K562 (cell line): ENCODE data around the gene KRT80. TPM values are rescaled to one million over a fixed set of nuclear protein-coding genes. Genes with fewer than 3 reads are reported as not detected.

ENCODE experiments used
- ATAC-seq: fragments of 200-7000 bp; cut with Tn5 transposase; 3 replicates; pipeline ENCODE4 v1.9.1; 2020; ENCODE audit warnings: moderate library complexity
- BruUV-seq: library from RNA; stranded (reverse); fragments of 400-500 nt; replicated peaks from 2 replicates; lab custom pipeline; 2021; lab: Mats Ljungman, UMichigan
- CTCF ChIA-PET: fragments of 300-600 bp; formaldehyde crosslinking; extraction: SDS; loops from one replicate; lab custom pipeline; 2021; ENCODE audit warnings: low intra/inter-chr PET ratio; lab: Yijun Ruan, JAX
- POLR2A ChIA-PET: fragments of 300-600, 350-650 bp; sonication (Branson Sonifier 250); formaldehyde crosslinking; extraction: SDS; loops from one replicate; lab custom pipeline; 2021; ENCODE audit warnings: antibody characterized with exemption, inconsistent platforms; lab: Yijun Ruan, JAX
- DNase-seq, 4 experiments: peaks; one replicate each; pipeline versions ENCODE4 v3.0.0 to v3.0.0-alpha.2; 2011 to 2018; ENCODE audit warnings: low spot score in 3 of 4, mixed read lengths in 3 of 4; ENCODE audit errors: extremely low read depth in 1 of 4
- FAIRE-seq: peaks from 2 replicates; lab custom pipeline; 2011; peaks lifted over from hg19 to GRCh38; lab: Jason Lieb, UNC
- H2AFZ ChIP-seq: 2 replicates; pipeline ENCODE4 v1.6.0; 2011; ENCODE audit warnings: low read depth, low read length, control low read depth, inconsistent platforms
- H3K27ac ChIP-seq: fragments of 200-600 bp; 3 replicates; pipeline ENCODE4 v1.8.0; 2011; ENCODE audit warnings: low read depth, mild to moderate bottlenecking, control low read depth, inconsistent platforms, low read length, moderate library complexity, mixed read lengths; ENCODE audit errors: extremely low read depth
- H3K27me3 ChIP-seq, 2 experiments: fragments of 300-600 bp in 1 of 2; 2 replicates in 1 of 2; 3 replicates in 1 of 2; pipeline versions ENCODE4 v1.6.0 to v1.8.0; 2011; ENCODE audit warnings: inconsistent platforms in 2 of 2, low read length in 2 of 2, mild to moderate bottlenecking in 1 of 2, mixed read lengths in 1 of 2, moderate library complexity in 1 of 2; ENCODE audit not compliant: control insufficient read depth in 2 of 2, insufficient read depth in 2 of 2
- H3K36me3 ChIP-seq: fragments of 300-600 bp; 3 replicates; pipeline ENCODE4 v1.8.0; 2011; ENCODE audit warnings: mild to moderate bottlenecking, low read length, inconsistent platforms; ENCODE audit not compliant: control insufficient read depth, insufficient read depth
- H3K4me1 ChIP-seq, 2 experiments: fragments of 200-600 bp in 1 of 2; replicated peaks in 1 of 2; 2 replicates in 1 of 2; 3 replicates in 1 of 2; pipeline versions ENCODE4 v1.5.1 to v1.8.0; 2011; ENCODE audit warnings: inconsistent platforms in 2 of 2, low read length in 2 of 2, mild to moderate bottlenecking in 1 of 2, mixed read lengths in 1 of 2, moderate library complexity in 1 of 2; ENCODE audit not compliant: control insufficient read depth in 2 of 2, insufficient read depth in 2 of 2
- H3K4me2 ChIP-seq: 2 replicates; pipeline ENCODE4 v1.6.1; 2011; ENCODE audit warnings: low read length, control low read depth, inconsistent platforms, mixed read lengths; ENCODE audit not compliant: insufficient read depth
- H3K4me3 ChIP-seq: fragments of 200-600 bp; sonication (generic), shearing (Covaris generic); 2 replicates; pipeline ENCODE4 v1.5.1; 2016; ENCODE audit warnings: control low read depth, inconsistent platforms
- H3K79me2 ChIP-seq: fragments of 200-600 bp; 3 replicates; pipeline ENCODE4 v1.8.0; 2011; ENCODE audit warnings: low read length, inconsistent platforms; ENCODE audit not compliant: control insufficient read depth, insufficient read depth
- H3K9ac ChIP-seq, 2 experiments: 2 replicates each; pipeline versions ENCODE4 v1.6.0 to v1.6.1; 2011; ENCODE audit warnings: low read depth in 2 of 2, low read length in 2 of 2, control low read depth in 1 of 2, inconsistent platforms in 1 of 2, mild to moderate bottlenecking in 1 of 2, mixed read lengths in 1 of 2; ENCODE audit not compliant: insufficient read depth in 1 of 2
- H3K9me1 ChIP-seq: one replicate; pipeline ENCODE4 v1.6.0; 2011; ENCODE audit warnings: inconsistent platforms, mild to moderate bottlenecking, low read length, moderate library complexity; ENCODE audit not compliant: control insufficient read depth, insufficient read depth
- H3K9me3 ChIP-seq: replicated peaks from 2 replicates; pipeline ENCODE4 v1.5.1; 2011; ENCODE audit warnings: low read depth, low read length, inconsistent platforms; ENCODE audit not compliant: control insufficient read depth, insufficient read depth
- H4K20me1 ChIP-seq: replicated peaks from 2 replicates; pipeline ENCODE4 v1.6.1; 2011; ENCODE audit warnings: low read length, inconsistent platforms, mixed read lengths; ENCODE audit not compliant: control insufficient read depth, insufficient read depth
- CBX3 ChIP-seq, 2 experiments: IDR thresholded peaks; 1 replicate in 1 of 2; 2 replicates in 1 of 2; pipeline ENCODE4 v1.6.1; 2012; ENCODE audit warnings: inconsistent platforms in 2 of 2, low read length in 2 of 2, borderline replicate concordance in 1 of 2, control low read depth in 1 of 2
- PHF21A ChIP-seq: fragments of 450-650 bp; IDR thresholded peaks from 2 replicates; pipeline ENCODE4 v1.6.1; 2017; ENCODE audit warnings: low read depth, borderline replicate concordance
- U2AF1 ChIP-seq: fragments of 200-400 bp; formaldehyde crosslinking; optimal IDR thresholded peaks from 2 replicates; pipeline ENCODE3; 2017; ENCODE audit warnings: mild to moderate bottlenecking, low read depth, low read length, moderate library complexity
- WGBS: fragments of 100-300 bp; shearing (Covaris generic); methylation state at CpG from one replicate; pipeline ENCODE4 v1.1.6; 2016; ENCODE audit warnings: low coverage, mixed read lengths; ENCODE audit not compliant: insufficient coverage; ENCODE audit errors: missing lambda C conversion rate; 5-methylcytosine and 5-hydroxymethylcytosine counted together
- in situ Hi-C: fragments of 300-500 bp; cut with MboI; formaldehyde crosslinking; loops from 4 replicates; pipeline ENCODE4 v1.15.0; 2018; ENCODE audit warnings: inconsistent platforms, mixed read lengths
- intact Hi-C: fragments of 100-400 bp; cut with micrococcal nuclease; formaldehyde crosslinking; loops from 2 replicates; pipeline ENCODE4 v1.14.2; 2022
- polyA plus RNA-seq, 8 experiments: library from polyadenylated mRNA; depleted of rRNA in 4 of 8; stranded (reverse) in 5 of 8; unstranded in 3 of 8; fragments of >200 nt; fragmentation: Nextera tagmentation in 2 of 8; fragmentation: Illumina TruSeq in 1 of 8; extraction: Ambion mirVana in 2 of 8; extraction: Trizol in 1 of 8; gene quantifications; 2 replicates each; pipeline versions ENCODE4 v1.2.1 to v1.2.3, GENCODE V29; 2011 to 2014; ENCODE audit warnings: inconsistent platforms in 1 of 8, missing spikeins in 1 of 8
- total RNA-seq, 7 experiments: library from RNA; depleted of rRNA in 6 of 7; stranded (reverse); fragments of >200 nt in 6 of 7; fragmentation: Illumina TruSeq in 2 of 7; extraction: Trizol in 2 of 7; gene quantifications; 2 replicates each; pipeline versions ENCODE4 v1.2.1 to v1.2.3, GENCODE V29; 2011 to 2021; ENCODE audit warnings: low replicate concordance in 1 of 7
- TF ChIP-seq, protein P1 (sequence below), 2 experiments: fragments of 450-650 bp; IDR thresholded peaks; 2 replicates each; pipeline ENCODE4 v1.6.1; 2018; ENCODE audit warnings: mild to moderate bottlenecking in 2 of 2, low read depth in 1 of 2; ENCODE audit not compliant: partially characterized antibody in 2 of 2

The KRT80 gene
- total and polyA plus RNA-seq, 9 of the 15 experiments (the other 6 are each of a cell fraction or from before 2014, with no cell fraction given) = not detected

DNA sequence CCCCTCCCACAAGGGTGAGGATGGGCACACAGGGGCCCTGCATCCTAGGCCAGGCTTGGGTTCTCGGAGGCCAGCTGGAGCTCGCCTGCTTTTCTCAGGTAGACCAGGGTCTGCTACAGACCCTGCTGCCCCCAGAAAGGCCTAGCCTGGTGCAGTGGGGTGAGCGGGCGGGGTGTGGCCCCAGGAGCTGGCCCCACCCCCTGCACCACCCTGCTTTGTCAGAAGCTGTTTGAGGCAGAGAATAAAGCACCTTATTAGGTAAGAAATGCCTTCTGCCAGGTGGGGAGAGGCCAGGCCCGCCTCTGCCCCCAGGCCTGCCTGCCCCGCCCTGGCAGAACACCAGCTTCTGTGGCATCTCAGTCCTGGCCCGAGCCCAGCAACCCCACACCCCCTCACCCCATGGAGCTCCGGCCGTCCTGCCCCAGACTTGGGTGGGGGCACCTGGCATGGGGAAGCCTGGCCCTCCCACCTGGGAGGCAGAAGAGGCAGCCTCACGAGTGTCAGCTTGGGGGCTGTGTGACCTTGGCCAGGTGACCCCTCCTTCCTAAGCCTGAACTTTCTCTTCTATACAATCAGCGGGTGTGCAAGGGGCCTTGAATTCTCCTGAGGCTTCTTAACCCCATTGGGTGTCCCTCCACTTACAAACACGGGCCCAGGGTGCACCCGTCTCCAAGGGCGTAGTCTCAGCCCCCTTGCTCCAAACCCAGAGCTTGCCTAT lies 43.2 kb downstream of the KRT80 start (continued):
- TF ChIP-seq CBX3 (IDR thresholded peaks at IDR 0.05; ENCODE audit: borderline replicate concordance in 1 of 2, low read length in 2 of 2) (no peak), U2AF1 (no peak), PHF21A (no peak)

DNA sequence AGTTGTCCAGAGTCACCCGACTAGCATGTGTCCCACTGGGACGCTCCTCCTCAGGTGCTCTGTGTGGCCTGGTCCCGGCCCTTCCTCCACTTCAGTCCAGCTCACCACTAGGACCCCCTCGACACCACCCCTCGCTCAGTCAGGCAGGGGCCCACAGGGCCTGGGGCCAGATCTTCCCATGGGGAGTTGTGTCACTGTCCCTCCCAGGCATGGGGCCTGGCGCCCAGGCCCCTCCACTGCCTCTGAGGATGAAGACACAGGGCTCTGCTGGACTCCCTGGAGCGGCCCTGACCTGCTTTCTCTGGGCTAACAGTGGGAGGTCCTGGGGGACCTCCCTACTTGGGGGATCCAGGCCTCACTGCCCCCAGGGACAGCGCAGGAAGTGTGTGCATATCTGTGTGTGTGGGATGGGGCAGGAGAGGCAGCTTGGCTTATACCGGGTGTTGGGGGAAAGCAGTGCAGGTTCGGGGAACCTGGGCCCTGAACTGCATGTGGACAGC lies 43.8 kb downstream of the KRT80 start:
- POLR2A ChIA-PET = interaction anchor here (0.6 kb wide), 1 partner anchor 25 kb away, joined by 3 read pairs; no protein-coding TSS in a partner anchor
- TF ChIP-seq, protein P1, sequence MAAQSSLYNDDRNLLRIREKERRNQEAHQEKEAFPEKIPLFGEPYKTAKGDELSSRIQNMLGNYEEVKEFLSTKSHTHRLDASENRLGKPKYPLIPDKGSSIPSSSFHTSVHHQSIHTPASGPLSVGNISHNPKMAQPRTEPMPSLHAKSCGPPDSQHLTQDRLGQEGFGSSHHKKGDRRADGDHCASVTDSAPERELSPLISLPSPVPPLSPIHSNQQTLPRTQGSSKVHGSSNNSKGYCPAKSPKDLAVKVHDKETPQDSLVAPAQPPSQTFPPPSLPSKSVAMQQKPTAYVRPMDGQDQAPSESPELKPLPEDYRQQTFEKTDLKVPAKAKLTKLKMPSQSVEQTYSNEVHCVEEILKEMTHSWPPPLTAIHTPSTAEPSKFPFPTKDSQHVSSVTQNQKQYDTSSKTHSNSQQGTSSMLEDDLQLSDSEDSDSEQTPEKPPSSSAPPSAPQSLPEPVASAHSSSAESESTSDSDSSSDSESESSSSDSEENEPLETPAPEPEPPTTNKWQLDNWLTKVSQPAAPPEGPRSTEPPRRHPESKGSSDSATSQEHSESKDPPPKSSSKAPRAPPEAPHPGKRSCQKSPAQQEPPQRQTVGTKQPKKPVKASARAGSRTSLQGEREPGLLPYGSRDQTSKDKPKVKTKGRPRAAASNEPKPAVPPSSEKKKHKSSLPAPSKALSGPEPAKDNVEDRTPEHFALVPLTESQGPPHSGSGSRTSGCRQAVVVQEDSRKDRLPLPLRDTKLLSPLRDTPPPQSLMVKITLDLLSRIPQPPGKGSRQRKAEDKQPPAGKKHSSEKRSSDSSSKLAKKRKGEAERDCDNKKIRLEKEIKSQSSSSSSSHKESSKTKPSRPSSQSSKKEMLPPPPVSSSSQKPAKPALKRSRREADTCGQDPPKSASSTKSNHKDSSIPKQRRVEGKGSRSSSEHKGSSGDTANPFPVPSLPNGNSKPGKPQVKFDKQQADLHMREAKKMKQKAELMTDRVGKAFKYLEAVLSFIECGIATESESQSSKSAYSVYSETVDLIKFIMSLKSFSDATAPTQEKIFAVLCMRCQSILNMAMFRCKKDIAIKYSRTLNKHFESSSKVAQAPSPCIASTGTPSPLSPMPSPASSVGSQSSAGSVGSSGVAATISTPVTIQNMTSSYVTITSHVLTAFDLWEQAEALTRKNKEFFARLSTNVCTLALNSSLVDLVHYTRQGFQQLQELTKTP (IDR thresholded peaks at IDR 0.05; ENCODE audit: low read depth in 1 of 2, partially characterized antibody in 2 of 2) = no peak

More for the DNA sequence above, 43.8 kb downstream of the KRT80 start:
- Histone ChIP-seq H3K4me2 (no peak overlapping the region), H4K20me1 (no peaks in the 10 kb centered on the region), H2AFZ (peak overlapping the region; percentile 36; the same call in 1 of the 2 replicates), H3K4me1 (peaks cover 8 to 46% of the 10 kb centered on the region in 2 experiments; a peak in 4 of 5 replicates), H3K9ac (peak overlapping the region in 1 of 2 experiments; percentile 66; a peak in 2 of 4 replicates), H3K9me1 (no peaks in the 10 kb centered on the region), H3K27ac (no peak overlapping the region), H3K36me3 (no peaks in the 10 kb centered on the region), H3K4me3 (no peak overlapping the region), H3K27me3 (no peaks in the 10 kb centered on the region), H3K9me3 (no peaks in the 10 kb centered on the region), H3K79me2 (no peaks in the 10 kb centered on the region)
- in situ Hi-C loops = no loop called here
- WGBS = 51% methylated on average over 10 of the region's 10 CpGs
- FAIRE-seq (no peak), DNase-seq (no peak), ATAC-seq (no peak)
- BruUV-seq = no TSS peak
- intact Hi-C loops = no loop called here
- CTCF ChIA-PET = no interaction called here
